CD14-positive monocyte (primary cell): ENCODE data around the gene SHROOM3. TPM values are rescaled to one million over a fixed set of nuclear protein-coding genes. Genes with fewer than 3 reads are reported as not detected.
A peak's percentile ranks its signal among the peaks of the same experiment; 100 is the strongest.

Experiments used
- DNase-seq, 3 donors: peaks; one replicate each; pipeline ENCODE4 v3.0.0-alpha.2; 2011 to 2022
- H2AFZ ChIP-seq: 2 replicates; pipeline ENCODE4 v1.6.0; 2012; ENCODE audit warnings: mild to moderate bottlenecking, low read depth, low read length, inconsistent platforms; ENCODE audit not compliant: insufficient read depth, poor library complexity, severe bottlenecking
- H3K27ac ChIP-seq, 2 donors: 1 replicate in 1 of 2; 2 replicates in 1 of 2; pipeline ENCODE4 v1.5.1; 2012 to 2013; ENCODE audit warnings: low read length in 2 of 2, control low read depth in 1 of 2, inconsistent platforms in 1 of 2, low read depth in 1 of 2, mild to moderate bottlenecking in 1 of 2
- H3K27me3 ChIP-seq, 2 donors: one replicate each; pipeline versions ENCODE4 v1.6.0 to v1.6.1; 2011 to 2013; ENCODE audit warnings: low read length in 2 of 2; ENCODE audit not compliant: control insufficient read depth in 2 of 2, insufficient read depth in 2 of 2
- H3K36me3 ChIP-seq, 2 donors: replicated peaks in 1 of 2; 1 replicate in 1 of 2; 2 replicates in 1 of 2; pipeline versions ENCODE4 v1.5.1 to v1.6.1; 2012 to 2013; ENCODE audit warnings: low read length in 2 of 2, control low read depth in 1 of 2, inconsistent platforms in 1 of 2, mild to moderate bottlenecking in 1 of 2; ENCODE audit not compliant: insufficient read depth in 2 of 2, control insufficient read depth in 1 of 2
- H3K4me1 ChIP-seq, 2 donors: 1 replicate in 1 of 2; 2 replicates in 1 of 2; pipeline versions ENCODE4 v1.5.1 to v1.6.1; 2012 to 2013; ENCODE audit warnings: low read length in 2 of 2, control low read depth in 1 of 2, inconsistent platforms in 1 of 2, mild to moderate bottlenecking in 1 of 2, moderate library complexity in 1 of 2; ENCODE audit not compliant: insufficient read depth in 2 of 2, control insufficient read depth in 1 of 2
- H3K4me2 ChIP-seq: replicated peaks from 2 replicates; pipeline ENCODE3; 2012; ENCODE audit warnings: low read length, moderate library complexity, mild to moderate bottlenecking; ENCODE audit not compliant: poor library complexity, severe bottlenecking; ENCODE audit errors: extremely low read depth
- H3K4me3 ChIP-seq, 3 experiments: fragments of 200-600 bp in 1 of 3; sonication (generic) in 1 of 3; replicated peaks in 1 of 3; 1 replicate in 2 of 3; 2 replicates in 1 of 3; pipeline ENCODE4 v1.5.1; 2011 to 2013; ENCODE audit warnings: low read length in 3 of 3, mild to moderate bottlenecking in 3 of 3, control low read depth in 2 of 3, low read depth in 2 of 3, inconsistent platforms in 1 of 3, moderate library complexity in 1 of 3
- H3K79me2 ChIP-seq: 2 replicates; pipeline ENCODE4 v1.6.0; 2012; ENCODE audit warnings: mild to moderate bottlenecking, control low read depth, inconsistent platforms, low read length, moderate library complexity; ENCODE audit not compliant: insufficient read depth
- H3K9ac ChIP-seq: 2 replicates; pipeline ENCODE4 v1.6.0; 2017; ENCODE audit warnings: low read length, mild to moderate bottlenecking; ENCODE audit not compliant: insufficient read depth, poor library complexity, severe bottlenecking
- H3K9me3 ChIP-seq, 2 donors: replicated peaks in 1 of 2; 1 replicate in 1 of 2; 2 replicates in 1 of 2; pipeline versions ENCODE4 v1.5.1 to v1.6.1; 2012 to 2013; ENCODE audit warnings: low read length in 2 of 2, control low read depth in 1 of 2; ENCODE audit not compliant: control insufficient read depth in 1 of 2, insufficient read depth in 1 of 2
- H4K20me1 ChIP-seq: 2 replicates; pipeline ENCODE4 v1.6.0; 2012; ENCODE audit warnings: mild to moderate bottlenecking, low read length, control low read depth, moderate library complexity; ENCODE audit not compliant: insufficient read depth
- H3K27ac Mint-ChIP-seq, 7 donors: one replicate each; pipeline ENCODE4 v1.8.0; 2020; ENCODE audit warnings: mild to moderate bottlenecking in 7 of 7, mixed read lengths in 7 of 7, moderate library complexity in 6 of 7, inconsistent platforms in 2 of 7
- H3K27me3 Mint-ChIP-seq, 3 donors: one replicate each; pipeline ENCODE4 v1.8.0; 2021 to 2022; ENCODE audit warnings: low read depth in 3 of 3, mild to moderate bottlenecking in 3 of 3, mixed read lengths in 3 of 3, moderate library complexity in 3 of 3, inconsistent platforms in 1 of 3
- H3K36me3 Mint-ChIP-seq, 2 donors: one replicate each; pipeline ENCODE4 v1.8.0; 2020; ENCODE audit warnings: mixed read lengths in 2 of 2, inconsistent platforms in 1 of 2, mild to moderate bottlenecking in 1 of 2
- H3K4me1 Mint-ChIP-seq: one replicate; pipeline ENCODE4 v1.8.0; 2020; ENCODE audit warnings: mild to moderate bottlenecking, mixed read lengths
- H3K4me3 Mint-ChIP-seq, 2 donors: one replicate each; pipeline ENCODE4 v1.8.0; 2020; ENCODE audit warnings: mild to moderate bottlenecking in 2 of 2, mixed read lengths in 2 of 2, moderate library complexity in 1 of 2
- H3K9me3 Mint-ChIP-seq, 7 donors: one replicate each; pipeline ENCODE4 v1.8.0; 2020 to 2022; ENCODE audit warnings: mixed read lengths in 7 of 7, mild to moderate bottlenecking in 6 of 7, moderate library complexity in 6 of 7, inconsistent platforms in 2 of 7
- WGBS: methylation state at CpG from one replicate; pipeline ENCODE4 v1.1.5; 2013; ENCODE audit warnings: missing lambda C conversion rate; ENCODE audit not compliant: insufficient coverage; 5-methylcytosine and 5-hydroxymethylcytosine counted together
- intact Hi-C, 2 donors: fragments of 100-400 bp; cut with micrococcal nuclease; formaldehyde crosslinking; loops; one replicate each; pipeline versions ENCODE4 v1.15.0 to v1.15.1; 2023
- polyA plus RNA-seq, 3 donors: library from polyadenylated mRNA; depleted of rRNA in 1 of 3; unstranded in 2 of 3; stranded (reverse) in 1 of 3; fragments of 300-500 nt in 2 of 3; fragments of >200 nt in 1 of 3; fragmentation: Illumina TruSeq in 2 of 3; gene quantifications; 1 replicate in 2 of 3; 2 replicates in 1 of 3; pipeline ENCODE4 v1.2.3, GENCODE V29; 2012 to 2021
- TF ChIP-seq, protein P1 (sequence below): fragments of 200-600 bp; IDR thresholded peaks from one replicate; pipeline ENCODE4 v1.8.0; 2022; ENCODE audit warnings: antibody characterized with exemption, mild to moderate bottlenecking

Gene SHROOM3
- polyA plus RNA-seq, 3 donors, result not detected

DNA sequence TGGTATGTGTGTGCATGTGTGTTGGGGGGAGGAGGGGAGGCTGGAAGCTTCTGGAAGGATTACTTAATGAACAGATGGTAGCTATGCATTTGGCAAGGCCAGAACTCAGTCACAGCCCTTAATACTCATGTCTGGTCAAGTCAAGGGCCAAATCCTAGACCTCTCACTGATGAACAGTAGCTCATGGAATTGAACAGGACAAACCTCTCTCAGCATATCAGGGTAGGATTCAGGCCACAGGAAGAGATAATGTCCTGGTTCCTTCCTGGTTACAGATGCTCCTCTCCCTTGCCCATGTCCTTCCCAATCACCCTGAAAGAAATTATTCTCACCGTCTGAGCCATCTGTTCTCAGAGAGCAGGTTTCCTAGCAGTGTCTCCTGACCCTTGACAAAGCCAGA, 297.2 kb downstream of the SHROOM3 start:
- H2AFZ ChIP-seq, result no peak overlapping the region
- DNase-seq, result no peak
- no peak overlapping the region for H3K27ac ChIP-seq
- Mint-ChIP-seq H3K27ac (no peak overlapping the region), H3K27me3 (peaks cover 0 to 5% (median 3%) of the 10 kb centered on the region in 3 donors), H3K9me3 (no peaks in the 10 kb centered on the region), H3K36me3 (no peaks in the 10 kb centered on the region), H3K4me3 (no peak overlapping the region), H3K4me1 (no peaks in the 10 kb centered on the region)
- intact Hi-C loops, result no loop called here
- no peaks in the 10 kb centered on the region for H3K4me1 ChIP-seq
- H3K9ac ChIP-seq, result no peak overlapping the region
- no peaks in the 10 kb centered on the region for H4K20me1 ChIP-seq
- H3K27me3 ChIP-seq, result peaks cover 0 to 2% of the 10 kb centered on the region in 2 donors
- WGBS, result no CpG with 5 or more reads among the region's 1 CpG
- no peaks in the 10 kb centered on the region for H3K79me2 ChIP-seq
- TF ChIP-seq, protein P1, sequence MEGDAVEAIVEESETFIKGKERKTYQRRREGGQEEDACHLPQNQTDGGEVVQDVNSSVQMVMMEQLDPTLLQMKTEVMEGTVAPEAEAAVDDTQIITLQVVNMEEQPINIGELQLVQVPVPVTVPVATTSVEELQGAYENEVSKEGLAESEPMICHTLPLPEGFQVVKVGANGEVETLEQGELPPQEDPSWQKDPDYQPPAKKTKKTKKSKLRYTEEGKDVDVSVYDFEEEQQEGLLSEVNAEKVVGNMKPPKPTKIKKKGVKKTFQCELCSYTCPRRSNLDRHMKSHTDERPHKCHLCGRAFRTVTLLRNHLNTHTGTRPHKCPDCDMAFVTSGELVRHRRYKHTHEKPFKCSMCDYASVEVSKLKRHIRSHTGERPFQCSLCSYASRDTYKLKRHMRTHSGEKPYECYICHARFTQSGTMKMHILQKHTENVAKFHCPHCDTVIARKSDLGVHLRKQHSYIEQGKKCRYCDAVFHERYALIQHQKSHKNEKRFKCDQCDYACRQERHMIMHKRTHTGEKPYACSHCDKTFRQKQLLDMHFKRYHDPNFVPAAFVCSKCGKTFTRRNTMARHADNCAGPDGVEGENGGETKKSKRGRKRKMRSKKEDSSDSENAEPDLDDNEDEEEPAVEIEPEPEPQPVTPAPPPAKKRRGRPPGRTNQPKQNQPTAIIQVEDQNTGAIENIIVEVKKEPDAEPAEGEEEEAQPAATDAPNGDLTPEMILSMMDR, result no peak
- no peaks in the 10 kb centered on the region for H3K36me3 ChIP-seq
- H3K9me3 ChIP-seq, result no peaks in the 10 kb centered on the region
- no peak overlapping the region for H3K4me3 ChIP-seq
- H3K4me2 ChIP-seq, result no peak overlapping the region

DNA sequence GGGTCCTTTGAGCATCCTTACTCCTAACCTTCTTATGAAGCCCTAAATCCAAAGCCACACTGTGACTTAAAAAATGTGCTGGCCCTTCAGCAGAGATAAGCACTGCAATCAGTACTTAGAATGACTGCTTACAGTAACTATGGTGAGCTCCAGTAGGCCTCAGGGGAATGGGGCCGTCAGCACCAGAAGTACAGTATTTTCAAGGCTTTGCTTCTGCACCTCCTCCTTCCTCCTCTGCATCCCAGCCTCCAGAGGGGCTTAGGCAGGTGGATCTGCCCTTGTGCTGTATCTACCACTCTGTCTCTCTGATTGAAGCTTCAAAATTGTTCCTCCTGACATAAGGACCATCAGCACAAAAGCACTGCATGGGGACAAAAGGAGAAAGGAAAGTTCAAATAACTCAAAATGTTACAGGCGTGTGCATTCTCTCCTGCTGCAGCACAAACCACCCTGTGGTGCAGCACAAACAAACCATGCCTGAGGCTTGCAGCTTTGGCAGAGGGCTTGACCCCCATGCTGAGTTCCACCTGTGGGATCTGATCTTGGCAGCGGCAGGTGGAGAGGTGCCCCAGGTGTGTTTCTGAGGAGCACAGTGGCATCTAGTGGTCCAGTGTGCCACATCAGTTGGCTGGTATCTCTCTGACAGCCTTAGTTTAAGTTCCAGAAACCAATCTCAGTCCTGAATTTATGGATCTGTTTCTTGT, 298.2 kb downstream of the SHROOM3 start:
- H3K4me1 ChIP-seq, result no peaks in the 10 kb centered on the region
- Mint-ChIP-seq H3K36me3 (no peaks in the 10 kb centered on the region), H3K27ac (peak overlapping the region in 1 of 7 donors; percentile 58), H3K4me1 (no peaks in the 10 kb centered on the region), H3K9me3 (no peaks in the 10 kb centered on the region), H3K27me3 (peaks cover 0 to 5% (median 3%) of the 10 kb centered on the region in 3 donors), H3K4me3 (no peak overlapping the region)
- intact Hi-C loops, result no loop called here
- peaks cover 0 to 4% of the 10 kb centered on the region in 2 donors for H3K27me3 ChIP-seq
- no peak overlapping the region for H3K4me3 ChIP-seq
- 100% methylated on average over 1 of the region's 3 CpGs for WGBS
- H3K27ac ChIP-seq, result no peak overlapping the region
- H3K36me3 ChIP-seq, result no peaks in the 10 kb centered on the region
- TF ChIP-seq, protein P1, result no peak
- no peak for DNase-seq
- H3K4me2 ChIP-seq, result no peak overlapping the region
- H4K20me1 ChIP-seq, result no peaks in the 10 kb centered on the region
- H3K79me2 ChIP-seq, result no peaks in the 10 kb centered on the region
- H3K9me3 ChIP-seq, result no peaks in the 10 kb centered on the region
- no peak overlapping the region for H2AFZ ChIP-seq
- no peak overlapping the region for H3K9ac ChIP-seq
